HG02678 (cell line): ENCODE results near the gene ZNF423.

ENCODE experiments used
- ATAC-seq: cut with Tn5 transposase; IDR thresholded peaks from one replicate; pipeline ENCODE4 v1.9.1; 2021; ENCODE audit warnings: mild to moderate bottlenecking, moderate library complexity; ENCODE audit not compliant: unreplicated experiment

Gene ZNF423

GRCh38 chr16:49827805-49828438 is 28.0 kb downstream of the ZNF423 start:
- ATAC-seq, result no peak

GRCh38 chr16:49826515-49826914 is 29.4 kb downstream of the ZNF423 start:
- no peak for ATAC-seq

DNA sequence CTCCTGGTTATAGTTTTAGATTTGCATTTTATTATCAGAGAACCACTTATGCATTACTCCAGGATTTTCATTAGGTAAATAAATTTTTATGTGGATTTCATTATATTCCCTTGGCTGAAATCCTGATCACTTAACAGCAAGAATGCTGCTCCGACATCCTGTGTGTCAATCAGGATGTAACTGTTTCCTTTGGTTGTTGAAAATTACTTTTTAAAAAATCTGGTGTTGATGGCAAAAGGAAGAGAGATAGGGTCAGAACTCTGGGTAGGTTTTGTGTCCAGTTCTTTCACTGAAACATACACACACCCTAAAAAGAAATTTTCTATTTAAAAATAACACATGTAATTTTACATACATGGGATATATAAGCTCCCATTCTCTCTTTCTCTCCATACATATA is 30.9 kb downstream of the ZNF423 start:
- no peak for ATAC-seq

- no peak for ATAC-seq
Observed at GRCh38 chr16:49824593-49824992, 31.3 kb downstream of the ZNF423 start.

DNA sequence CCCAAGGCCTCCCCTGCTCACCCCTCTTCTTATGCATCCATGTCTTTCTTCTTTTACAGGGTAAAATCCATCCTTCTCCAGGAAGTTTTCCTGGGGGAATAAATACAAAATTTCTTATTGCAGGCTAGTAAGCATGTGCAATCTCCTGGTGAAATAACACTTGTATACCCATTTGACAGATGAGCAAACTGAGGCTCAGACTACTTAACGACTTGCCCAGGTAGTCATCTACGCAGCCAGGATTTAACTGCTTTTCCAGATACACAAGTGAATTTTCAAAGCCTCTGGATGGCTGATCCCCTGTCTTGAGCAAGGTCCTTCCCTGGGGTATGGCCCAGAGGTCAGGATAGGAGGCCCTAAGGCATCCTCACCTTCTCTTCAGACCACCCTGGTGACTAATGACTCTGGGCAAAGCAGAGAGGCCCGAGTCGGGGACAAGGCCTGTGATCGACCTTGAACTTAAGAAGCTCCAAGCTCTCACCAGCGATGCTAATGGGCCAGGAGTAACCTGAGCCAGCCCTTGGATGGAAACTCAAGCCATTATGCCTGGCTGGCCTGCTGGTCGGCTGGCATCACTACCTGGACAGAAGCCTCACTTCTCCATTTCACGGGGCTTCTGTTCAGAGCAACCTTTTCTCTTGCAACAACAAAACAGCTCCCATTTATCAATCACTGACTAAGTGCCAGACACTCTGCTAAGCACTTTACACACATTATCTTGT is 33.1 kb downstream of the ZNF423 start:
- ATAC-seq, result no peak

GRCh38 chr16:49821614-49822282 is 34.2 kb downstream of the ZNF423 start:
- ATAC-seq, result no peak

DNA sequence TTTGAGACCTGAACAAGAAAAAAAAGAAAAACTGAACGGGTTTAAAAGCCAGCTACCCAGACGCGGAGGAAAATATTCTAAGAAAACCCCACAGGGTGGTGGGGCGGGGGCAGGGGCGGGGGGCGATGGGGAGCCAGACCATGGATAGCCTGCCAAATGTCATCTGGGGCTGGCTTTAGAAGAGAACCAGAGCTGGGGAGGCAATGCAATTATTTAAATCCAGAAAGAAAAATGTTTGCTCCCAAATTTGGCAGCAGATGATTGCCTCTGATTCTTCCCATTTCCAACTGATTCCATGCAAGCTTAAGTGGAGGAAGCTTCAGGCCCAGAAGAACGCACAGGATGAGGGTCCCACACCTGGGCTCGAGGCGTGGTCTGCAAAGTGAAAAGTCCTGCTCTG is 34.8 kb downstream of the ZNF423 start:
- no peak for ATAC-seq

DNA sequence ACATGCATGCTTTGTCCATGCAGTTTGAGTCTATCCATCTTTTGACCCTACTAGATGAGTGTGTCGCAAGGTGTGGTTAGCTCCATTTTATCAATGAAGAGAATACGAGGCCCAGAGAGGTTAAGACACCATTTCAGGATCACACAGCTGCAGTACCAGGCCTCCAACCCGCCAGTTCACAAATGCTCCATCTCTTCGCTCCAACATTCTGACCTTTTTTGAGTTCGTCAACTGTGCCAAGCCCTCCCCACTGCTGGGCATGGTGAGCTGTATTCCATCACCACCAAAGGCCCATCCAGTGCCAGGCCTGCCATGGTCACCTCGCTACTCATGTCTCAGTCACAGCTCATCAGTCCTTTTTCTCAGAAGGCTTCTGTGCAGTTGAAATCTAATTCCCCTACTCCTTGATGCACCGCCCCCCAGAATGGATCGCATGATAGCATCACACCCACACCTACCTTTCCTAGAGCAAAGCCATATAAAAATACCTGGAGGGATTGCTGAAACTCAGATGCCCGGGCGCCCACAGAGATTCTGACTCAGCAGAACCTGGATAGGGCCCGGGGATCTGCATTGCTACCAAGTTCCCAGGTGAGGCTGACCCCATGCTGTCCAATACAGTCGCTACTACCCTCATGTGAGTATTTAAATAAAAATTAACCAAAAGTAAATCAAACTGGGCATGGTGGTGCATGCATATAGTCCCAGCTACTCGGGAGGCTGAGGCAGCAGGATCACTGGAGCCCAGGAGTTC is 38.0 kb downstream of the ZNF423 start:
- no peak for ATAC-seq

DNA sequence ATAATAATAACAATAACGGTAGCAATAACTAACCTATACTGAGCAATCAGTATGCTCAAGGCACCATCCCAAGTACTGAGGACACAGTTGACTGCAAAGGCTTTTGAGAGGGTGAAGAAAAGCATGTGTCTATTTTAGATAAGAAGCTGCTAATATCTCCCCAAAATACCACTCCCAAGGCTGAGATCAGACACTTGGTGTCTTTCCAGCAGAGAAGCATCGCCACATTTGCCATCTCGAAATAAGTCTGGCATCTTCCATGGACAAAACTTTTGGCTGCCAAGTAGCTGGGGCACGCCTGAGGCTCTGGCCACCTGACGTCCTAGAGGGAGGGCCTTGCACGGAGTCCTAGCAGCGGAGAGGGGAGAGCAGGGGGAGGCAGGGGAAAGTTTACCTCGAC is 39.0 kb downstream of the ZNF423 start:
- no peak for ATAC-seq

GRCh38 chr16:49811644-49812334 is 44.1 kb downstream of the ZNF423 start:
- no peak for ATAC-seq

DNA sequence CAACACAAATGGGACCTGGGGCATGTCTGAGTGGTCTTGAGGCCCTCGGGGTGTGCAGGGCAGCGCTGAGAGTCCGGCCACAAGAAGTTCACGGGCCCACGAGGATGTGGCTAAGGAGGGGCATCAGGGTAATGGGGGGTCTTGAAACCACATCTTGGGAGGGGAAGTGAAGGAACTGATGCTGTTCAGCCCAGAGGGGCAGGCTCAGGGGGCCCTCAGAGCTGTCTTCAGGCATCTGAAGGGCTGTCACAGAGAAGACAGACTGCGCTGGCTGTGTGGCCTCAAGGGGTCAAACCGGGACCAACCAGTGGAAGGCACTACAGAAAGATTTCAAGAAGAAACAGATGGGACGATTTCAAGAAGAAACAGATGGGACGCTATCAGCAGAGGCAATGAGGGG is 45.1 kb downstream of the ZNF423 start:
- ATAC-seq, result no peak

GRCh38 chr16:49809561-49809960 is 46.4 kb downstream of the ZNF423 start:
- no peak for ATAC-seq

DNA sequence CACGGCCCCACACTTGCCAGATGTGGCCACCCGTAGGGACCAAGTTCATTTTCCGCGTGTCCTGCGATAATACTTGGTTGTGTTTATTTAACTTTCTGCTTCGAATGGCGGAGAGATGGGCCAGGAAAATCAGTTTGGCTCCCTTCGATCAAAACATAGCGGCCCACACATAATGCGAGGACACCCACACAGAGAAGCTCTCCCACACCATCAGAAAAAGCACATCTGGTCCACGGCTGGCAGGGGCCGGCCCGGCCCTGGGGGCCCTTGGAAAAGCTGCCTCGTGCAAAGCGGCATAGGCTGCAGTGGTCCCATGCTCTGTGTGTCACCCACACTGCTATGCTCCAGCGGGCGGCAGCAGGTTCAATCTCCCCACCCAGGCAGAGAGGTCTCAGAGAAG is 46.9 kb downstream of the ZNF423 start:
- ATAC-seq, result no peak

- ATAC-seq, result no peak
Observed at GRCh38 chr16:49806446-49806845, 49.5 kb downstream of the ZNF423 start.

GRCh38 chr16:49801290-49801689 is 54.6 kb downstream of the ZNF423 start:
- no peak for ATAC-seq

GRCh38 chr16:49800876-49801275 is 55.0 kb downstream of the ZNF423 start:
- ATAC-seq, result no peak

GRCh38 chr16:49800441-49800840 is 55.5 kb downstream of the ZNF423 start:
- no peak for ATAC-seq

DNA sequence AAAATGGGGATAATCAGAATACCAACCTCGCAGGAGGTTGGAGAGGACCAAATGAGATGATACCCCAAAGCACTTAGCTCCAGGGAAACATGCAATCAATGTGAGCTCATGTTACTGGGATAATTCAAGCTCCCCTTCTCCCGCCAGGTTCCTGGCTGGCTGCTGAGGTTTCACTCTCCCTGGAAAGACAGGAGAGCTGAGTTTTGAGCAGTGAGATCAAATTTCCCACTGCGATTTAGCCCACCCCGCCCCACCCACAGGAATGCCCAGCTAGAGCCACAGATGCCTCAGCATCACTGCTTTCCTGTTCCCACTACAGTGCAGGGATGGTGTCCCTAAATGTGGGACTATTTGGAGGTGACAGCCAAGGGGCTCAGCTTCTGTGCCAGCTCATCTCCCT is 56.7 kb downstream of the ZNF423 start:
- ATAC-seq, result no peak

- no peak for ATAC-seq
Observed at GRCh38 chr16:49795513-49795912, 60.4 kb downstream of the ZNF423 start.

- ATAC-seq, result no peak
Observed at GRCh38 chr16:49793244-49793643, 62.7 kb downstream of the ZNF423 start.

DNA sequence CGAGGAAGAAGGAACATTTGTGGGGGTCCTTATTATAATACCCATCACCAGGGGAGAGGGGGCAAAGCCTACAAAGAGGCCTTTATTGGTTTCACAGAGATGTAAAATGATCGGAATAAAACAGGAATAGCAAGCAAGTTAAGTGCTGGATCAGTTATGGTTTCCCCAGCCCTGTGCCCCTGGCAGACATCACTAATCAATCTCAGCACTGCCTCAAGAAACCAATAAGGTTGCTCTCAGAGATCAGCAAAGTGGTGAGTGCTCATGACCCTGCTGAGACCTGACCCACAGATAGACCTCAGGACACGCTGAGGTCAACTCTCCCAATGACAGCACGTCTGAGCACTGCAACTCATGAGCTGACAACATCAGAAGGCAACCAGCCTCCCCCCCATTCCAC is 66.3 kb downstream of the ZNF423 start:
- ATAC-seq, result no peak
